Mammary microvascular endothelial cell (primary cell): ENCODE results near the gene SYNDIG1. TPM values are rescaled to one million over a fixed set of nuclear protein-coding genes. Genes with fewer than 3 reads are reported as not detected.

Experiments
- total RNA-seq: library from RNA; depleted of rRNA; stranded (reverse); fragments of >200 nt; gene quantifications from 2 replicates; pipeline ENCODE4 v1.2.3, GENCODE V29; 2015

SYNDIG1 gene
- total RNA-seq: not detected in 2 replicates

GRCh38 chr20:24469116-24469893 is at the start of gene SYNDIG1:
Gene SYNDIG1 (plus strand): TSS chr20:24469629. CDS start chr20:24543098, 73,469 bp downstream.

